Testis (tissue), 2 donors: Measurements from ENCODE around the gene ERAL1.

Experiments used
- CTCF ChIP-seq, 3 experiments: fragments of 450-650 bp in 2 of 3; fragments of 200-600 bp in 1 of 3; sonication (generic) in 1 of 3; IDR thresholded peaks; one replicate each; pipeline ENCODE4 v1.5.1; 2016 to 2019; ENCODE audit warnings: antibody characterized with exemption in 3 of 3, mild to moderate bottlenecking in 2 of 3, moderate library complexity in 1 of 3
- POLR2A ChIP-seq: fragments of 450-650 bp; IDR thresholded peaks from one replicate; pipeline ENCODE4 v1.6.1; 2017; ENCODE audit warnings: antibody characterized with exemption, mild to moderate bottlenecking, moderate library complexity

- TF ChIP-seq CTCF (IDR thresholded peaks at IDR 0.05) (peak in 1 of 3 experiments; percentile 4), POLR2A (no peak)
Observed at GRCh38 chr17:28842282-28843012, 12.4 kb upstream of the ERAL1 start, which contains the start of gene FAM222B.
